Gastroesophageal sphincter (tissue), 3 donors: Measurements from ENCODE around the gene RAB3D.

Experiments used
- CTCF ChIP-seq, 4 experiments: fragments of 200-600 bp in 2 of 4; fragments of 450-650 bp in 2 of 4; sonication (generic) in 1 of 4; IDR thresholded peaks; one replicate each; pipeline ENCODE4 v1.5.1; 2017 to 2019; ENCODE audit warnings: antibody characterized with exemption in 4 of 4, mild to moderate bottlenecking in 2 of 4, moderate library complexity in 2 of 4
- EP300 ChIP-seq: sonication (generic); formaldehyde crosslinking; IDR thresholded peaks from one replicate; pipeline ENCODE4 v1.6.1; 2017; ENCODE audit warnings: antibody characterized with exemption, mild to moderate bottlenecking
- POLR2A ChIP-seq, 2 donors: fragments of 450-650 bp; IDR thresholded peaks; one replicate each; pipeline ENCODE4 v1.6.1; 2017; ENCODE audit warnings: antibody characterized with exemption in 2 of 2, mild to moderate bottlenecking in 2 of 2, moderate library complexity in 1 of 2

- TF ChIP-seq POLR2A (IDR thresholded peaks at IDR 0.05) (no peak), CTCF (IDR thresholded peaks at IDR 0.05) (no peak), EP300 (no peak)
Measured at GRCh38 chr19:11337080-11337479, 2.4 kb downstream of the RAB3D start.
